ENCODE data around the gene TH. TPM values are rescaled to one million over a fixed set of nuclear protein-coding genes. Genes with fewer than 3 reads are reported as not detected.

TH gene
- total and polyA plus RNA-seq, 9 donors = 0.12 to 4.1 (median 0.97) TPM; not detected in 2

DNA sequence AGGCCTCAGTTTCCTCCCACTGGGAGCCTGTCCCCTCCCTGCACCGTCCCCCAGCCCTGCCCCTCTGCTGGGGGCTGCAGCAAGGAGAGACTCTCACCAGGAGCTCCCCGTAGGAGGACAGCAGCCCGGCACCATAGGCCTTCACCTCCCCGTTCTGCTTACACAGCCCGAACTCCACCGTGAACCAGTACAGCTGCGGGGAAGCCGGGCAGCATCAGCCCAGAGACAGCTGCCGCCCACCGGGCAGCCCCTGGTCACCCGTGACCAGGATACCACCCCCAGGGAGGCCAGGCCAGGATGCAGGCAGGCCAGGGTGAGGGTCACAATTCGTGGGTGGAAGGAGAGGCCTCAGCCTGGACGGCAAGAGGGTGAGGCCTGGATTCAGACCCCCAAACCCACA lies 6.0 kb downstream of the TH start:
- Histone ChIP-seq H3K27me3 (no peaks in the 10 kb centered on the region), H3K4me1 (ENCODE audit: insufficient read depth) (peaks cover 3% of the 10 kb centered on the region), H3K36me3 (no peaks in the 10 kb centered on the region), H3K9me3 (no peaks in the 10 kb centered on the region), H3K27ac (no peak overlapping the region), H3K4me3 (no peak overlapping the region)
- TF ChIP-seq, protein P1, sequence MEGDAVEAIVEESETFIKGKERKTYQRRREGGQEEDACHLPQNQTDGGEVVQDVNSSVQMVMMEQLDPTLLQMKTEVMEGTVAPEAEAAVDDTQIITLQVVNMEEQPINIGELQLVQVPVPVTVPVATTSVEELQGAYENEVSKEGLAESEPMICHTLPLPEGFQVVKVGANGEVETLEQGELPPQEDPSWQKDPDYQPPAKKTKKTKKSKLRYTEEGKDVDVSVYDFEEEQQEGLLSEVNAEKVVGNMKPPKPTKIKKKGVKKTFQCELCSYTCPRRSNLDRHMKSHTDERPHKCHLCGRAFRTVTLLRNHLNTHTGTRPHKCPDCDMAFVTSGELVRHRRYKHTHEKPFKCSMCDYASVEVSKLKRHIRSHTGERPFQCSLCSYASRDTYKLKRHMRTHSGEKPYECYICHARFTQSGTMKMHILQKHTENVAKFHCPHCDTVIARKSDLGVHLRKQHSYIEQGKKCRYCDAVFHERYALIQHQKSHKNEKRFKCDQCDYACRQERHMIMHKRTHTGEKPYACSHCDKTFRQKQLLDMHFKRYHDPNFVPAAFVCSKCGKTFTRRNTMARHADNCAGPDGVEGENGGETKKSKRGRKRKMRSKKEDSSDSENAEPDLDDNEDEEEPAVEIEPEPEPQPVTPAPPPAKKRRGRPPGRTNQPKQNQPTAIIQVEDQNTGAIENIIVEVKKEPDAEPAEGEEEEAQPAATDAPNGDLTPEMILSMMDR (IDR thresholded peaks at IDR 0.05) = no peak
- TF ChIP-seq POLR2A (IDR thresholded peaks at IDR 0.05) (no peak), EP300 (IDR thresholded peaks at IDR 0.05) (no peak)
- no peak for DNase-seq
- intact Hi-C loops (cut with DNase I) = no loop called here
- WGBS, 3 donors = 77 to 88% (median 83%) methylated on average over 13 of the region's 13 CpGs

- Histone ChIP-seq H3K4me3 (no peak overlapping the region), H3K9me3 (no peaks in the 10 kb centered on the region), H3K36me3 (no peaks in the 10 kb centered on the region), H3K27me3 (no peaks in the 10 kb centered on the region), H3K27ac (no peak overlapping the region), H3K4me1 (ENCODE audit: insufficient read depth) (peaks cover 3% of the 10 kb centered on the region)
- 80 to 85% (median 81%) methylated on average over 20 of the region's 20 CpGs for WGBS, 3 donors
- intact Hi-C loops (cut with DNase I) = no loop called here
- TF ChIP-seq EP300 (IDR thresholded peaks at IDR 0.05) (no peak), POLR2A (IDR thresholded peaks at IDR 0.05) (no peak)
- TF ChIP-seq, protein P1 (IDR thresholded peaks at IDR 0.05) = no peak
- no peak for DNase-seq
These were observed 6.6 kb downstream of the TH start for GRCh38 chr11:2164861-2165555.

- H3K4me1 ChIP-seq (ENCODE audit: insufficient read depth) = peaks cover 3% of the 10 kb centered on the region
- intact Hi-C loops (cut with DNase I) = no loop called here
- WGBS, 3 donors = 85 to 94% (median 89%) methylated on average over 21 to 22 of the region's 22 CpGs
- no peak for TF ChIP-seq EP300 (IDR thresholded peaks at IDR 0.05)
- DNase-seq = no peak
- no peaks in the 10 kb centered on the region for H3K27me3 ChIP-seq
- no peak overlapping the region for H3K27ac ChIP-seq
- H3K36me3 ChIP-seq = no peaks in the 10 kb centered on the region
- H3K4me3 ChIP-seq = no peak overlapping the region
- no peaks in the 10 kb centered on the region for H3K9me3 ChIP-seq
These were observed 7.5 kb downstream of the TH start for GRCh38 chr11:2164081-2164480.

- 77 to 78% (median 78%) methylated on average over 12 of the region's 12 CpGs for WGBS, 3 donors
These were observed 8.1 kb downstream of the TH start for GRCh38 chr11:2163428-2163978.

More at GRCh38 chr11:2163428-2163978, 8.1 kb downstream of the TH start:
- no peak for DNase-seq
- peaks cover 3% of the 10 kb centered on the region for H3K4me1 ChIP-seq (ENCODE audit: insufficient read depth)
- TF ChIP-seq POLR2A (IDR thresholded peaks at IDR 0.05) = no peak
- TF ChIP-seq, protein P1 (IDR thresholded peaks at IDR 0.05) = no peak
- no peak for TF ChIP-seq EP300 (IDR thresholded peaks at IDR 0.05)
- intact Hi-C loops (cut with DNase I) = no loop called here
- no peaks in the 10 kb centered on the region for H3K27me3 ChIP-seq
- no peak overlapping the region for H3K27ac ChIP-seq
- H3K36me3 ChIP-seq = no peaks in the 10 kb centered on the region
- H3K4me3 ChIP-seq = no peak overlapping the region
- H3K9me3 ChIP-seq = no peaks in the 10 kb centered on the region

All from ovary (tissue), 9 donors.